Skeletal muscle tissue (tissue), 4 donors: ENCODE data around the gene FBP1. TPM values are rescaled to one million over a fixed set of nuclear protein-coding genes. Genes with fewer than 3 reads are reported as not detected.

Source experiments
- H3K27ac ChIP-seq: one replicate; pipeline ENCODE4 v1.7.0; 2013; ENCODE audit warnings: mild to moderate bottlenecking, low read depth, low read length, inconsistent platforms
- H3K27me3 ChIP-seq, 3 donors: one replicate each; pipeline ENCODE4 v1.7.0; 2013; ENCODE audit warnings: low read length in 3 of 3; ENCODE audit not compliant: control insufficient read depth in 3 of 3, insufficient read depth in 3 of 3
- H3K36me3 ChIP-seq, 3 donors: one replicate each; pipeline ENCODE4 v1.7.0; 2013; ENCODE audit warnings: low read length in 3 of 3; ENCODE audit not compliant: control insufficient read depth in 3 of 3, insufficient read depth in 3 of 3
- H3K4me1 ChIP-seq, 3 donors: one replicate each; pipeline ENCODE4 v1.7.0; 2013; ENCODE audit warnings: low read length in 3 of 3, mild to moderate bottlenecking in 3 of 3; ENCODE audit not compliant: control insufficient read depth in 3 of 3, insufficient read depth in 3 of 3
- H3K4me3 ChIP-seq, 3 donors: one replicate each; pipeline ENCODE4 v1.7.0; 2013; ENCODE audit warnings: low read length in 3 of 3
- H3K9ac ChIP-seq, 3 donors: one replicate each; pipeline ENCODE4 v1.7.0; 2013; ENCODE audit warnings: low read length in 3 of 3, mild to moderate bottlenecking in 3 of 3, moderate library complexity in 2 of 3, low read depth in 1 of 3
- H3K9me3 ChIP-seq, 3 donors: one replicate each; pipeline ENCODE4 v1.7.0; 2013; ENCODE audit warnings: low read length in 3 of 3; ENCODE audit not compliant: control insufficient read depth in 3 of 3
- total RNA-seq: library from RNA; depleted of rRNA; stranded (reverse); fragments of >200 nt; gene quantifications from one replicate; pipeline ENCODE4 v1.2.3, GENCODE V29; 2014
- donor health status: Osteomylitis.

FBP1 gene
- total RNA-seq, 1 donor from 2014 or later = not detected

GRCh38 chr9:94643176-94643575 lies 3.9 kb upstream of the FBP1 start:
- Histone ChIP-seq H3K27ac (no peak overlapping the region), H3K9ac (no peak overlapping the region), H3K4me3 (no peak overlapping the region), H3K27me3 (peaks cover 7 to 16% (median 7%) of the 10 kb centered on the region in 3 donors), H3K36me3 (no peaks in the 10 kb centered on the region), H3K4me1 (peaks cover 4 to 6% (median 5%) of the 10 kb centered on the region in 3 donors), H3K9me3 (no peaks in the 10 kb centered on the region)

GRCh38 chr9:94642501-94642900 lies 3.2 kb upstream of the FBP1 start:
- Histone ChIP-seq H3K4me1 (peaks cover 4 to 6% (median 5%) of the 10 kb centered on the region in 3 donors), H3K27me3 (peaks cover 7 to 17% (median 10%) of the 10 kb centered on the region in 3 donors), H3K27ac (no peak overlapping the region), H3K9me3 (no peaks in the 10 kb centered on the region), H3K9ac (no peak overlapping the region), H3K36me3 (no peaks in the 10 kb centered on the region), H3K4me3 (no peak overlapping the region)

GRCh38 chr9:94639999-94640376 lies 670 bp upstream of the FBP1 start:
- H3K4me3 ChIP-seq = peak overlapping the region in 2 of 3 donors; percentile 60 to 68
- H3K9me3 ChIP-seq = no peaks in the 10 kb centered on the region
- H3K4me1 ChIP-seq = peaks cover 4 to 6% (median 5%) of the 10 kb centered on the region in 3 donors
- H3K27me3 ChIP-seq = peaks cover 7 to 17% (median 10%) of the 10 kb centered on the region in 3 donors
- no peaks in the 10 kb centered on the region for H3K36me3 ChIP-seq
- no peak overlapping the region for H3K9ac ChIP-seq
- H3K27ac ChIP-seq = no peak overlapping the region

GRCh38 chr9:94638335-94639060 lies 820 bp downstream of the FBP1 start:
- Histone ChIP-seq H3K27me3 (peaks cover 7 to 17% (median 11%) of the 10 kb centered on the region in 3 donors), H3K9ac (peak overlapping the region in 1 of 3 donors; percentile 54), H3K9me3 (no peaks in the 10 kb centered on the region), H3K4me1 (peaks cover 4 to 6% (median 5%) of the 10 kb centered on the region in 3 donors), H3K4me3 (peak overlapping the region; percentile 56 to 73 (median 68)), H3K36me3 (no peaks in the 10 kb centered on the region), H3K27ac (no peak overlapping the region)

- Histone ChIP-seq H3K27ac (no peak overlapping the region), H3K9me3 (no peaks in the 10 kb centered on the region), H3K9ac (no peak overlapping the region), H3K4me3 (no peak overlapping the region), H3K4me1 (no peaks in the 10 kb centered on the region), H3K27me3 (peaks cover 0 to 6% (median 5%) of the 10 kb centered on the region in 3 donors), H3K36me3 (no peaks in the 10 kb centered on the region)
Observed at GRCh38 chr9:94632737-94633136, 6.6 kb downstream of the FBP1 start.

GRCh38 chr9:94631599-94631998 lies 7.7 kb downstream of the FBP1 start:
- no peak overlapping the region for H3K9ac ChIP-seq
- H3K27me3 ChIP-seq = peaks cover 0 to 6% (median 5%) of the 10 kb centered on the region in 3 donors
- H3K4me1 ChIP-seq = no peaks in the 10 kb centered on the region
- no peaks in the 10 kb centered on the region for H3K9me3 ChIP-seq
- no peak overlapping the region for H3K27ac ChIP-seq
- H3K36me3 ChIP-seq = no peaks in the 10 kb centered on the region
- no peak overlapping the region for H3K4me3 ChIP-seq

- Histone ChIP-seq H3K27ac (no peak overlapping the region), H3K36me3 (no peaks in the 10 kb centered on the region), H3K9me3 (no peaks in the 10 kb centered on the region), H3K4me3 (no peak overlapping the region), H3K9ac (no peak overlapping the region), H3K4me1 (no peaks in the 10 kb centered on the region), H3K27me3 (peaks cover 0 to 6% (median 5%) of the 10 kb centered on the region in 3 donors)
Observed at GRCh38 chr9:94630833-94631232, 8.5 kb downstream of the FBP1 start.

GRCh38 chr9:94630281-94630680 lies 9.0 kb downstream of the FBP1 start:
- H3K36me3 ChIP-seq = no peaks in the 10 kb centered on the region
- no peak overlapping the region for H3K9ac ChIP-seq
- no peaks in the 10 kb centered on the region for H3K4me1 ChIP-seq
- no peak overlapping the region for H3K4me3 ChIP-seq
- no peak overlapping the region for H3K27ac ChIP-seq
- no peaks in the 10 kb centered on the region for H3K9me3 ChIP-seq
- peaks cover 0 to 6% (median 5%) of the 10 kb centered on the region in 3 donors for H3K27me3 ChIP-seq

GRCh38 chr9:94627287-94627686 lies 12.0 kb downstream of the FBP1 start:
- Histone ChIP-seq H3K9me3 (no peaks in the 10 kb centered on the region), H3K27ac (no peak overlapping the region), H3K4me1 (no peaks in the 10 kb centered on the region), H3K4me3 (no peak overlapping the region), H3K36me3 (no peaks in the 10 kb centered on the region), H3K27me3 (peaks cover 0 to under 1% (median 0%) of the 10 kb centered on the region in 3 donors), H3K9ac (no peak overlapping the region)

GRCh38 chr9:94625835-94626234 lies 13.5 kb downstream of the FBP1 start:
- Histone ChIP-seq H3K9me3 (no peaks in the 10 kb centered on the region), H3K4me3 (no peak overlapping the region), H3K9ac (no peak overlapping the region), H3K4me1 (no peaks in the 10 kb centered on the region), H3K27me3 (no peaks in the 10 kb centered on the region), H3K36me3 (no peaks in the 10 kb centered on the region), H3K27ac (no peak overlapping the region)
